HG02884 (cell line): ENCODE results near the gene ICAM5.

Experiments
- ATAC-seq: cut with Tn5 transposase; IDR thresholded peaks from one replicate; pipeline ENCODE4 v1.9.1; 2021; ENCODE audit warnings: mild to moderate bottlenecking, moderate library complexity; ENCODE audit not compliant: unreplicated experiment

The ICAM5 gene

DNA sequence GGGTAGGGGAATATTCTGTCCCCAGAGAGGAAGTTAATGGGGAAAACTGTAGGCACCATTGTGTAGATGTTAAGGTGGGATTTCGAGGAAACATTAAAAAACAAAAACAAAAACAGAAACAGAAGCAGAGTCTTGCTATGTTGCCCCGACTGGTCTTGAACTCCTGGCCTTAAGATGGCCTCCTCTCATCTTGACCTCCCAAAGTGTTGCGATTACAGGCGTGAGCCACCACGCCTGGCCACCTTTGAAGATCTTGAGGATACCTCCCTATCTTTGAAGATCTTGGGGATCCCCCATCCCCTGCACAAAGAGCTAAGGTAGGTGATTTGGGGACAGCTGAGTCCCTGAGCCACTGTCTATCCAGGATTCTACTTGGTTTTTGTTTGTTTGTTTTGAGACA, 50.2 kb downstream of the ICAM5 start:
- ATAC-seq: no peak

DNA sequence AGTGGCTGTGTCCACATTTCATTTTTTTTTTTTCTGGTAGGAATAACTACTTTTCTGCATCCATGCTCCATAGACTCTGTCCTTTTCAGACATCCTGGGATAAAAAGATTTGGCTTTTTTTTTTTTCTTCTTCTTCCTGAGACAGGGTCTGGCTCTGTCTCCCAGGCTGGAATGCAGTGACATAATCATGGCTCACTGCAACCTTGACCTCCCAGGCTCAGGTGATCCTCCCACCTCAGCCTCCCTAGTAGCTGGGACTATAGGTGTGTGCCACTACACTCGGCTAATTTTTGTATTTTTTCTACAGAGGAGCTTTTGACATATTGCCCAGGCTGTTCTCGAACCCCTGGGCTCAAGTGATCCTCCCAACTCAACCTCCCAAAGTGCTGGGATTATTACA, 53.7 kb downstream of the ICAM5 start:
- ATAC-seq: no peak

DNA sequence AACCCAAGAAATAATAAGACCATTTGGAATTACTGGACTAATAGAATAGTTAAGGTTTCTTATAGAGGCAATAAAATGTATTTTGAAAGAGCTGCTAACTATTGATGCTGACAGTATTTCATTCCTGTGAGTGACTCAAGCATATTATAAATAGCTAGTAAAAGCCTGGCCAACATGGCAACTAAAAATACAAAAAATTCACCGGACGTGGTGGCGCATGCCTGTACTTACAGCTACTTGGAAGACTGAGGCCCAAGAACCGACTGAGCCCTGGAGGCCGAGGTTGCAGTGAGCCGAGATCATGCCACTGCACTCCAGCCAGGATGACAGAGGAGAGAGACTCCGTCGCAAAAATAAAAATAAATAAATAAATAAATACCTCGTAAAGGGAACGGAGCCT, 55.0 kb downstream of the ICAM5 start:
- ATAC-seq: no peak
